Vagina (tissue), 2 donors: Measurements from ENCODE around the gene IL1F10. TPM values are rescaled to one million over a fixed set of nuclear protein-coding genes. Genes with fewer than 3 reads are reported as not detected.
"Not testable (repeated sequence)": the region's sequence is repeated elsewhere in the genome, so short reads cannot be mapped to it uniquely, and the experiment has no call there.

ENCODE experiments used
- DNase-seq, 2 donors: peaks; one replicate each; pipeline ENCODE4 v3.0.0-alpha.2; 2017; ENCODE audit errors: extremely low spot score in 2 of 2
- H3K27ac ChIP-seq: fragments of 200-600 bp; sonication (generic); one replicate; pipeline ENCODE4 v1.5.1; 2019
- H3K27me3 ChIP-seq: fragments of 200-600 bp; sonication (generic); one replicate; pipeline ENCODE4 v1.5.1; 2019
- H3K36me3 ChIP-seq, 2 donors: fragments of 200-600 bp; sonication (generic); one replicate each; pipeline ENCODE4 v1.5.1; 2017 to 2019
- H3K4me1 ChIP-seq: fragments of 200-600 bp; sonication (generic); one replicate; pipeline ENCODE4 v1.5.1; 2019
- H3K4me3 ChIP-seq, 2 donors: fragments of 200-600 bp; sonication (generic); 1 replicate in 1 of 2; 2 replicates in 1 of 2; pipeline ENCODE4 v1.5.1; 2016 to 2019
- H3K9me3 ChIP-seq: fragments of 200-600 bp; sonication (generic); one replicate; pipeline ENCODE4 v1.5.1; 2019
- CTCF ChIP-seq, 3 experiments: fragments of 450-650 bp in 2 of 3; fragments of 200-600 bp in 1 of 3; sonication (generic) in 1 of 3; IDR thresholded peaks; one replicate each; pipeline ENCODE4 v1.5.1; 2017 to 2019; ENCODE audit warnings: antibody characterized with exemption in 3 of 3, mild to moderate bottlenecking in 2 of 3, moderate library complexity in 2 of 3
- POLR2A ChIP-seq, 2 donors: fragments of 450-650 bp; IDR thresholded peaks; one replicate each; pipeline ENCODE4 v1.6.1; 2017; ENCODE audit warnings: antibody characterized with exemption in 2 of 2, mild to moderate bottlenecking in 2 of 2, moderate library complexity in 2 of 2
- POLR2AphosphoS5 ChIP-seq, 2 donors: sonication (generic); formaldehyde crosslinking; IDR thresholded peaks; one replicate each; pipeline ENCODE4 v1.9.0; 2017; ENCODE audit warnings: antibody characterized with exemption in 2 of 2, mild to moderate bottlenecking in 2 of 2, low read depth in 1 of 2; ENCODE audit not compliant: insufficient read depth in 1 of 2
- intact Hi-C: fragments of 100-400 bp; cut with DNase I; formaldehyde crosslinking; loops from one replicate; pipeline ENCODE4 v1.15.1; 2023
- total RNA-seq: library from RNA; depleted of rRNA; stranded (reverse); fragments of >200 nt; gene quantifications from one replicate; pipeline ENCODE4 v1.2.3, GENCODE V29; 2016

Gene IL1F10
- total RNA-seq, 1 donor from 2014 or later = not detected

GRCh38 chr2:113092864-113093612, 25.3 kb downstream of the IL1F10 start:
- no peaks in the 10 kb centered on the region for H3K36me3 ChIP-seq
- no peak overlapping the region for H3K27ac ChIP-seq
- intact Hi-C loops = no loop called here
- no peaks in the 10 kb centered on the region for H3K4me1 ChIP-seq
- TF ChIP-seq CTCF (IDR thresholded peaks at IDR 0.05) = no peak
- TF ChIP-seq POLR2AphosphoS5 (IDR thresholded peaks at IDR 0.05; ENCODE audit: insufficient read depth in 1 of 2, low read depth in 1 of 2) = no peak
- TF ChIP-seq POLR2A (IDR thresholded peaks at IDR 0.05) = no peak
- no peaks in the 10 kb centered on the region for H3K27me3 ChIP-seq
- DNase-seq = no peak
- H3K9me3 ChIP-seq = no peaks in the 10 kb centered on the region
- no peak overlapping the region for H3K4me3 ChIP-seq

GRCh38 chr2:113093613-113093977, 25.8 kb downstream of the IL1F10 start:
- no peaks in the 10 kb centered on the region for H3K36me3 ChIP-seq
- no peak overlapping the region for H3K4me3 ChIP-seq
- TF ChIP-seq CTCF (IDR thresholded peaks at IDR 0.05) = no peak
- H3K27me3 ChIP-seq = no peaks in the 10 kb centered on the region
- H3K4me1 ChIP-seq = no peaks in the 10 kb centered on the region
- no peaks in the 10 kb centered on the region for H3K9me3 ChIP-seq
- intact Hi-C loops = no loop called here
- DNase-seq = no peak
- H3K27ac ChIP-seq = no peak overlapping the region

- H3K27me3 ChIP-seq, H3K36me3 ChIP-seq, H3K4me1 ChIP-seq, H3K27ac ChIP-seq, DNase-seq, H3K9me3 ChIP-seq, H3K4me3 ChIP-seq, intact Hi-C loops: not testable (repeated sequence)
Observed at GRCh38 chr2:113096306-113096705, 28.5 kb downstream of the IL1F10 start.

- H3K36me3 ChIP-seq, DNase-seq, H3K4me1 ChIP-seq, intact Hi-C loops, H3K4me3 ChIP-seq, H3K27me3 ChIP-seq, H3K27ac ChIP-seq, H3K9me3 ChIP-seq: not testable (repeated sequence)
Observed at GRCh38 chr2:113096842-113097618, 29.3 kb downstream of the IL1F10 start.

- TF ChIP-seq POLR2AphosphoS5 (IDR thresholded peaks at IDR 0.05; ENCODE audit: insufficient read depth in 1 of 2, low read depth in 1 of 2) = no peak
- no peak for TF ChIP-seq POLR2A (IDR thresholded peaks at IDR 0.05)
- TF ChIP-seq CTCF (IDR thresholded peaks at IDR 0.05) = no peak
- intact Hi-C loops = no loop called here
- H3K4me3 ChIP-seq = no peak overlapping the region
- no peaks in the 10 kb centered on the region for H3K9me3 ChIP-seq
- H3K27ac ChIP-seq = no peak overlapping the region
- DNase-seq = no peak
- no peaks in the 10 kb centered on the region for H3K27me3 ChIP-seq
- no peaks in the 10 kb centered on the region for H3K36me3 ChIP-seq
- no peaks in the 10 kb centered on the region for H3K4me1 ChIP-seq
Observed at GRCh38 chr2:113098041-113098440, 30.3 kb downstream of the IL1F10 start.

GRCh38 chr2:113098532-113098931, 30.8 kb downstream of the IL1F10 start:
- Histone ChIP-seq H3K36me3 (no peaks in the 10 kb centered on the region), H3K27me3 (no peaks in the 10 kb centered on the region), H3K27ac (no peak overlapping the region), H3K4me3 (no peak overlapping the region), H3K4me1 (no peaks in the 10 kb centered on the region), H3K9me3 (no peaks in the 10 kb centered on the region)
- TF ChIP-seq POLR2A (IDR thresholded peaks at IDR 0.05) (no peak), POLR2AphosphoS5 (IDR thresholded peaks at IDR 0.05; ENCODE audit: insufficient read depth in 1 of 2, low read depth in 1 of 2) (no peak)
- intact Hi-C loops = no loop called here
- no peak for DNase-seq
